GM19455 (cell line): ENCODE data around the gene PCK1.

Experiments used
- ATAC-seq: cut with Tn5 transposase; IDR thresholded peaks from one replicate; pipeline ENCODE4 v1.9.1; 2021; ENCODE audit not compliant: unreplicated experiment

PCK1 gene

DNA sequence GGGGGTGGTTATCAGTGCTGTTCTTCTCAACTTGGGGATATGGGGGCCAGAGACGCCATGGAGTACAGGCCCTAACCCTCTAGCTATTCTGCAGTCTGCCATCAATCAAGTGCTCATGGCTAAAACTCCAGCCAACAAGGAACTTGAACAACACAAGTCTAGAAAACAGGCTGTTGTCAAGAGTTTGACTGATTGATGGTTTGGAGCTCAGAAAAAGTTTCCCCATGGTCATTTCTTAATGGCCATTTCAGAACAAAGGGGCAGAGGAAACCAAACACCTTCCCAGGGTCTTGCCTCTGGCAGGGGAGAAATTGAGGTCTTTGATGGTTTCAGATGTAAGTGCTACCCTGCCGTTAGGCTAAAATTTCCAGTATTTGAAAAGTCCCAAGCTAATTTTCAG, 15.1 kb downstream of the PCK1 start:
- ATAC-seq = no peak

DNA sequence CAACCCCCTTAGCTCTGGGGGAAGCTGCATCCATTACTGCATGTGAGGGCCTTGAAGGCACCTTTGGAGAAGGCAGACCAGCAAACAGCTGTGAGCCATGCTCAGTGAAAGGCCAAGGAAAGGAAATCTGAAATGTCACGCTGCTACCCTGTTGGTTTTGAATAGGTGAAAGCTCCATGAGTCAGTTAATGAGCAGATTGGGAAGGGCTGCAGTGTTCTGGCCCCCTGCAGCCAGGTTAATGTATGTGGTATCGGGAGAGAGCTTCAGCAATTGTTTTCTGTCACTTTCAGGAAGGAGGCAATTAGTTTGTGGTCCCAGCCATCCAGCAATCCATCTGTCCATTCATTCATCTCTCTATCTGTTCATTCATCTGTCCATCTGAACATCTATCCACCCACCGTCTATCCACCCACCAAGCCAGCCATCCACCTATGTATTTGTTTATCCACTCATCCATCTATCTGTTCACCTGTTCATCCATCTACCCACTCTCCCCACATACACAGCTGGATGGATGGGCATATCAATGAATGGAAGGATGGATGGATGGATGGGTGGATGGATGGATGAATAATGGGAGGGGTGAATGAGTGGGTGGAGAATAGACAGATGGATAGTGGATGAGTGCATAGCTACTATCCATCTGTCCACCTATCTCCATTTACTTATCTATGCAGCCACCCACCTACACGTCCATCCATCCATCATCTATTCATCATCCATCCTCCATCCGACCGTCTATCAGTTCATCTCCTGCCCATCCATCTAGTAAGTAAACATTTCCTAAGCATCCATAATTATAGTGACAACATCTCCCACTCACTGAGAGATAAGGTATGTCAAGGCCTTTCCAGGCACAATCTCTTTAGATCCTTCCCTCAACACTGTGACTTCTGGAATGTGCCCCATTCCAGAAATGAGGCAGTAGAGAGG, 16.0 kb downstream of the PCK1 start:
- no peak for ATAC-seq

DNA sequence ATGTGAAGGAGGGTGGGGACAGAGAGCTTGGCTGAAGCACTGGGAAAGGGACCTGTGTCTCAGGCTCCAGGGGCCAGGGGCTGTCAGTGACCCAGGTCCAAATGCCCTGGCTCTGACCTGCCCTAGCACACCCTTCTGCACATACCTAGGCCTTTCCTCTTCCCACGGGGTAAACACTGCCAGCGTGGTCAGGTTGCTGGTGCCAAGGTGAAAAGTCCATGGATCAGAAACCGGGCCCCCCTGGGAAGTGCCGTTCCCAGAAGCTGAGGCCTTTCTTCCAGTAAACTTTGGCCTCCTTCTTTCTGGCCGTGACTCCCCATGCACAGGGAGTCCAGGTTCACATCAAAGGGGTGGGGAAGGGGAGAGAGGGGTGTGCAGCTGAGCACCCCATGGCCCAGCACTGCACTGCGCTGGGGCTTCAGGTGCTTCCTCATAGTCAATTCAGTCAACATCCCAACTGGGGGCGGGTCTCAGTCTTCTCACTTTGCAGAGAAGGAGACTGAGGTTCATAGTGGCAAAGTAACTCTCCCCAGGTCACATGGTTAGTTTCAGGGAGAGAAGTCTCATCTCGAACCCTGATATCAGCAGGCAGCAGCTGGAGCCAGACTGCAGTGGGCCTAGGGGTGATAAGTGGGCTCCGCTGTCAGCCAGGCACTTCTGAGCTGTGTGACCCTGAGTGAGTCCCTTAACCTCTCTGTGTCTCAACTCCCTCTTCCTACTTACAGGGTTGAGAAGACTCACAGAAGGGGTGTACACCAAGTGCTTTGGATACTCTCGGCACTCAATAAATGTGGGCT, 17.0 kb downstream of the PCK1 start:
- ATAC-seq = no peak

DNA sequence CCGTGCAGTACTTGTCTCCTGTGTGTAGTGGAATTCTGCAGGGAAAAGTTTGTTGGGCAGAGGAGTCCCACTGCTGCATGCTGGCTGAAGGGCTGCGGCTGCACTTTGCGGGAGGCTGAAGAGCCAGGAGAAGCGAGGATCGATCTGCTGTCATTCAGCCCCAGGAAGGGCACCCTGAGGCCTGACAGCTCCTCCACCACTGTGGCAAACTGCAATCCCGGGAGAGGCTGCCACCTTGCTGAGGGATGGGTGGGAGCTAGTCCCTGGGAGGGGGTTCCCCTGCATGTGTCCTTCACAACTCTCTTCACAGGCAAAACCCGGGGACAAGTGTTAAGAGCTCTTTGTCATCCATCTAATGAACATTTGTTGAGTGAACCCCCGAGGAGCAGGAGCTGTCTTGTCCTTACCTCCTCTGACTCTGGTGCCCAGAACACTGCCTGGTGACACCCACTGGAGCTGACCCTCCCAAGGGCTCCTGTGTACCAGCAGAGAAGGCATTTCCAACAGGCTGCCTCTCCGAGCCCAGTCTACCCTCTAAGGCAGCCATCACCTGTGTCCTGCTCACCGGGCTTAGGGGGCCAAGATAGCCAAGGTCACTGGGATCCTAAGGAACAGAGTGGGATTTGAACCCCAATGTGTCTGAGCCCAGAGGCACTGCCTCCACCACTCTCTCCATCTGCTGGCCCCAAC, 17.7 kb downstream of the PCK1 start:
- ATAC-seq = no peak

DNA sequence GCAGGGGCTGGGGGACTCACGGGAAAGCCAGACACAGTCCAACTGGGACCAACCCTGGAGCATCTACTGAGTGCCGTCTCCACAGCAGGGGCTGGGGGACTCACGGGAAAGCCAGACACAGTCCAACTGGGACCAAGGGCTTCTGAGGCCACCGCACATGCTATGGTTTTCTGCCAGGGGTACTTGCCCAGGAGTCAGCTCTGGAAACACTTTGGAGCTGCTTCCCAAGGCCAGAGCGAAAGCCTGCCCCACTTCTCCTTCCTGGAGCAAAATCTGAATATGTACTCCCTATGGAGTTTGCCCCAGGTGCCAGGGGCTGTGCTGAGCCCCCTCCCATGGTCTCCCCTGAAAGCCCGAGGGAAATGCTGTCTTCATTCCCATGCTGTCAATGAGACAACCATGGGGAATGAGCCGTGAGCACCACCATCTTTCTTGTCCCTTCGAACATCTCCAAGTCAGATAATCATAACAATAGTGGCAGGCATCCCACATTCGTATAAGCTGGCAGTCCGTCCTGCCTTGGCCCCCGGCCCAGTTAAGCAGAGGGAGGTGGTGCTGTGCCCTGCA, 18.5 kb downstream of the PCK1 start:
- ATAC-seq = no peak

DNA sequence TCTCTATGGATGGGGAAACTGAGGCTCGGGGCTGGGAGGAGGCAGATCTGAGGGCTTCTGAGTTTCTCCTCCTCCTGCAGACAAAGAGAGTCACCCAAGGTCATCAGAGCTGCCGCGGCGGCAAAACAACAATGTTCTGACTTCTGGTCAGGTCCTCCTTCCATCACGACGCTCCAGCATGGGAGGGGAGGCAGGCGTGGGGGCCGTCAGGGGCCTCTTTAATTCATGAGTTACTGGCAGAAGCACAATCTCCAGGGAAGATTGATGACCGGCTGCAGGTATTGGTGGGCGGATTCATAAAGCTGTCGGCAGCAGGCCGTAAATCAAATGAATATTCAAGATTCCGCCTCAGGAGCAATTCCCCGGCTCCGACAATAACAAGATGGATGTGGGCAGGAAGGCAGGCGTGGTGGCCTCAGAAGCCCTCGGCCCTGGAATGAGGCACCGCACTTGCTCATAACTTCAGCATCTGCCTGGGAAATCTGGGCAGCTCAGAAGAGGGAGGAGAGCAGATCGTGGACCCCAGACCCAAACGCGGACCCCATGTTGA, 19.1 kb downstream of the PCK1 start:
- no peak for ATAC-seq

DNA sequence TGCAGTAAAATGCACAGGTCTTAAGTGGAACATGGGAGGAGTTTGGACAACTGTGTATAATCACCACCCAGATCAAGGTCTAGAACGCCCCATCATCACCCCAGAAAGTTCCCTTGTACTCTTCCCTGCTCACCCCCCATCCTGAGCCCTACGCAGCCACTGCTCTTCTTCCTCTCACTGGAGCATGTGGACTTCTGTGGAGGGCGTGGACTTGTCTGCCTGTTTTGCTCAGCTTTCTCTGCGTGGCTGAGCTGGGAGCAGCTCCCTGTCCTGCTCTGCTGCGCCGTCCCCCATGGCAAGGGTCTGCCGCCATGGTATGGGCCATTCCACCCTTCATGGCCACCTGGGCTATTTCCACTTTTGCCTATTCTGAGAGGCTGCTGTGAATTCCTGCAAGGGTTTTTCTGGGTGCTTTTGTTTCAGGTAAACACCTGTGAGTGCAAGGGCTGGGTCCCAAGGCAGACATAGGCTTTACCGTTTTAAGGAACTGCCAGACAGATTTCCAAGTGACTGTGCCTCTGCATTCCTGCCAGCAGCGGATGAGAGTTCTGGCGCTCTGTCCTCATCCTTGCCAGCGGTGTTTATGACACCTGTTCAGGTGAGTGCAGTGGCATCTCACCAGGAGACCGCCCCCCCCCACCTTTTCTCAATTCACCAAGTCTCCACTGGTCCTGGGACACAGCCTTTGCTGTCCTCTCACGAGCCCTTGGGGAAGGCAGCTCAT, 19.7 kb downstream of the PCK1 start:
- ATAC-seq = no peak

DNA sequence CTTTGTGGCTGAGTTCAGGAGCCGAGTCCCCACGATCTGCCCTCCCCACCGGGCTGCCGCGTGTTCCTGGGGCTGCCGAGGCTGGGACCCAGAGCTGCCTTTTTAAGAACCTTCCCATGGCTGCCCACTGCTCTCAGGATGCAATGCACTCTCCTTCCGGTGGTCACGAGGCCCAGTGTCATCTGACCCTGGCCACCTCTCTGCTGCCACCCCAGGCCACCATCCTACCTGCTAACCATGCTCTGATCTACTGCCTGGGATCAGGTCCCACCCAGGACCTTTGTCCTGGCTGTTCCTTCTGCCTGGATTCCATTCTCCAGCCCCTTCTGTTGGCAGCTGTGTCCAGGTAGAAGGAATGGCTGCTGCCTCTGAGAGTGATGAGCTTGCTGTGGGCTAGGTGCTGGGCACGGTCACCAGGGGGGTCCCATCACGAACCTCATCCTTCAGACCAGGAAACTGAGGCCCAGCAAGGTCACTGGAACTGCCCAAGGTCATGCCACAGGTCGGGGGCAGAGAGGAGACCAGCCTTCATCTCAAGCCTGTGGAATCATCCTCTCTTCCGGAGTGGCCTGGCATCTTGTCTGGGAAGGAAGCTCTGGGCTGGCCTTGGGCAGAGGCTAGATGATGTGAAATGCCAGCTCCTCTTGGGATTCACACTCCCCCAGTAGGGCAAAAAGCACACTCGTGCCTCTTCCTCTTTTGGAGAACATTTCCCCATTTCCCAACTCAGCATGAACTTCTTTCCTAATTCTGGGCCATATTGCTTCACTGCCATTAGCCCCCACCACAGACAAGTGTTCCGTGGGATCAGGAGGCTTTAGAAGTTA, 20.5 kb downstream of the PCK1 start:
- ATAC-seq = no peak

DNA sequence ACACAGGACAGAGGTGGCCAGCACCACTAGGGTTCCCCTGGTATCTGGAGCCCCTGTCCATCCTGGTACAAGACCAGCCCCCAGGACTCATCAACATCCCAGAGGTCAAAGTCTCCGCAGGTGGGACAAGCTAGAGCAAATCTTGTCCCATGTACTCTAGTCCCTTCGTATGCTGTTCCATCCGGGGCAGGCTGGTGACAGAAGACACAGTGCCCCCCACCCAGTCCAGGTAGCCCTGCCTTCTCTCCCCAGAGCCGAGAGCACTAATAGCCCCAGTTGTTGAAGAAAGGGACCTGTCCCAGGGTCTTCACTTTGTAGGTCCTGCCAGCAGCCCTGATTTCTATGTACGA, 21.1 kb downstream of the PCK1 start:
- no peak for ATAC-seq

DNA sequence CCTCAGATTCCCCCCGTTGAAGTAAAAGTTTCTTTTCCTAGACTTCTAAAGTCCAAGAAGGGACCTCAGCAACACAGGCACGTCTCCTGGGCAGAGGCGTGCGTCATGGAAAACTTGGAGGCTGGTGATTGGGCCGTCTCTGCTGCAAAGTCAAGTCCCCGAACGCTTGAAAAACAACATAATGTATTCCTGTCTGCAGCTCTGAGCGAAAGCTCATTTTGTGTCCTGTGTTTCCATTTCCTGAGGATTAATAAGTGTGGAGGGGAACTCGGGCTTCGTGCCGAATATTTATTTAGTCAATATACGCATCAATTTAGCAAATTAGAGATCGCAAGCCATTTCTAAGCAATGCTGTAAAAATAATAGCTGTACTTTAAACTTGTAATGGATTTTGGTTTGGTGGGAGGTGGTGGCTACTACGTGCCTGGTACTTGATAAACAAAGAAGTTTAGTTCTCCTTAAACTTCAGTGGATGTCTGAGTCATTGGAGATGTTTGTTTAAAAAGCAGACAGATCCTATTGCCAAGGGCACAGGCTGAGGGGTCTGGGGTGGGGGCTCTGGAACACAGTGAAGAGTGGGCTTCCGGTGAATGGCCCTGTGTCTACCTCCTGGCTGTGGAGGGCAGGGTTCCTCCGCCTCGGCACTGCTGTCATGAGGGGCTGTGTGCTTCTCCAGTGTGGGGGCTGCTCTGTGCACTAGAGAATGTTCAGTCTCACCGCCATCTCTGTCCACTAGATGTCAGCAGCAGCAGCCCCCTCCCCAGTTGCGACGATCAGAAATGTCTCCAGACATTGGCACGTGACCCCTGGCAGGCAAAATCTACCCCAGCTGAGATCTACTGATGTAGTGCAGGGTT, 21.8 kb downstream of the PCK1 start:
- no peak for ATAC-seq

DNA sequence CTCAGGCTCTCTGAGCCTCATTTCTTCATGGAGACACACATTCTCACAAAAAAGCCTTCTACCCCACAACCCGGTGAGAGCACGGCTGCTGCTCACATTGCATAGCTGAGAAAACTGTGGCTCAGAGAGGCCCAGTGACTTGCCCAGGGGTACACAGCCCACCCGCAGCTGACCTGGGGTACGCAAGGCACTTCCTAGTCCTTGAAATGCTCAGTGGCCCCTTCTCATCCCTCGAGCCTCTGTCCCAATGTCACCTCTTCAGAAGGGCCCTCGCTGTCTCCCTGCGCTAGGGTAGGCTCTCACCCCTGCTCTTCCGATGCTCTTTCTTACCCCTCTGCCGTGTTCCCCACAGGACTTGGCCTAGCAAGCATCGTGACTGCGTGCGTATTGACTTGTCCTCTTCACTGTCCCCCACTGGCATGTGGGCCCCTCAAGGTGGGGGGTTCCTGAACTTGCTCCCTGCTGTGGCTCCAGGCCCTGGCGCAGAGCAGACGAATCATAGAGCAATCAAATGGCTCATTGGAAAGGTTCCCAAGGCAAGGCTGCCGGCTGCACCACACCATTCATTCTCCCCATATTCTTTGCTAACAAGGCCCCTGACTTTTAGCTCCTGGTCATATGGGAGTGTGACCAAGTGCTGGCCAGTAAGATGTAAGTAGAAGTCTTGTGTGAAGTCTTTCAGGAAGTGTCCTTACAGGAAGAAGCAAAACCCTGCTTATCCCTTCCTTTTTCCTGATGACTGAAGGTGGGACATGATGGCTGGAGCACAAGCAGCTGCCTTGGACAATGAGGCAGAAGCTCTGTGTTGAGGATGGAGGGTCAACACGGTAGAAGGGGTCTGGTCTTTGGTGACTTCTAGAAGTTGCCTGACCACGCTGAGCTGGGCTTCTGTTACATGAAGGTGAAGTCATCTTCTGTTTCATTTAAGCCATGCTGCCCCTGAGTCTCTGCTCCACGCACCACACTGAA, 22.7 kb downstream of the PCK1 start:
- ATAC-seq = no peak

DNA sequence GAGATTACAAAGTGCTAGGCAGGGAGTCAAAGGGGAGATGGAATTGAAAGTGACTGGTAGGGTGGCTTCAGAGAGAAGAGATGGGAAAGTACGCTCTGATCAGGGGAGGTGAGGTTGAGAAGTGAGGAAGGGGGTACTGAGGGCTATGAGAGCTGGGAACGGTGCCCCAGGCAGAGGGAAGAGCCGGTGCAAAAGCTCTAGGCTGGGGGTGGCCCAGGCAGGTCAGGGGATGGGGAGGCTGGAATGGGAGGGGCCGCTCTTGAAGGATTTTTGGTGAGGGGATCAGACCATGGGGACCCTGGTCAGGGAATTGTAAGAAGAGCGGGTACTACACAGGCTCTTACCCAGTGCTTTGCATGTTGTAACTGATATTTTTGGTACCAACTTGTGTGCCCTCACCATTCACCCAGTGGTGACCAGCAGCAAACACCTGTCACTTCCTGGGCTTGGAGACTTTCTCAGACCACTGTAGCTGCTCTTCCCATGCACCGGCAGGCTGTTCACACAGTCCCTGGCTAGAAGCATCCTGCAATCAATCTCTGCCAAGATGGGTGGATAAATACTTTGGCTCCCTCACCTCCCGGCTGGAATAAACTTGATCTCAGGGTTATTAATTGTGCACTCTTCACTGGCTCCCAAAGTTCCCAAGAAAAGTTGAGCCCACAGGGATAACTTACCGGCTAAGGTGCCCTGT, 24.0 kb downstream of the PCK1 start:
- ATAC-seq = no peak

DNA sequence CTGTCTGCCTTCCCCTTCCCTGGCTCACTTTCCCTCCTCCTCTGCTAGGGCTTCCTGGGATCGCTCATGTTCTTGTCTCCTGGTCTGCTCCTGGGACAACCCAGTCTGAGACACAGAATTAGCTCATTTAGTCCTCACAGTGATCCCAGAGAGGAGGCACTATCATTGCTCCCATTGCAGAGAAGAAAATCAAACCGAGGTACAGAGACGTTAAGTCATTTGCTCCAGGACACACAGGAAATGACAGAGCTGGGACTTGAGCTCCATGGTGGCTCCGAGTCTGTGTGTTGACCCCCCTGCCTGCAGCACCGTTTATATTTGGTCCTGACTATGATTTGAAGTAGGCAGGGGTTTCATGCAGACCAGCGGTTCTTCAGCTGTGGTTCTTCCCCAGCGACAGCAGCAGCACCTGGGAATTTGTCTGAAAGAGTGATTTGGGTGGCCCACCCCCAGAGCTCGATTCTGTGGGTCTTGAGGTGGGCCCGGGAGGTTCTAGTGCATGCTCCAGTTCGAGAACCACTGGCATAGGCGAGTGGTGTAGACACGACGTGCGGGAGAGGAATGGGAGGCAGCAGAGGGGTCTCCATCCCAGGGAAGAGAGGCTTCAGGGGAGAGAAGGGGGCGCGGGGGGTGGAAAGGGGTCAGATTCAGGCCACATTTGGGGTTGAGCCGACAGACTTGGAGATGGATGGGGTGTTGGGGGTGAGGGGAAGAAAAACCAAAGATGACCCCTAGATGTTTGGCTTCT, 24.7 kb downstream of the PCK1 start:
- no peak for ATAC-seq

DNA sequence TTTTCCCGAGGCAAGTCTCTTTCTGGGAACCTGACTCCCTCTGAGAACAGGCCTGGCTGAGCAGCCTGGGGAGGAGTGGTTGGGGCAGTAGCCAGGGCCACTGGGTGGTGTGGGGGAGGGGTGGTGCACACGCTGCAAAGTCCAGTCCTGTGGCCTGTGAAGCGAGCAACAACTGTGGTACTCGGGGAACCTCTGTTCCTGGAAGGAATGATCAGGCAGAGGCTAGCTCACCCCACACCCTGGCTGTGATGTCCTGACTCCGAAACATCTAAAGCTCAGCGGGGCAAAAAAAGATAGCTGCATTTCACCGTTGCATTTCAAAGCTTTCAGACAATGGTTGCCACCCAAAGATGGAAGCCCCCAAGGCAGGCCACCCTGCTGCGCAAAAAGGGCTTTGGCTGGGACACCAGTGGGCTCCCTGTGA, 25.5 kb downstream of the PCK1 start:
- no peak for ATAC-seq

DNA sequence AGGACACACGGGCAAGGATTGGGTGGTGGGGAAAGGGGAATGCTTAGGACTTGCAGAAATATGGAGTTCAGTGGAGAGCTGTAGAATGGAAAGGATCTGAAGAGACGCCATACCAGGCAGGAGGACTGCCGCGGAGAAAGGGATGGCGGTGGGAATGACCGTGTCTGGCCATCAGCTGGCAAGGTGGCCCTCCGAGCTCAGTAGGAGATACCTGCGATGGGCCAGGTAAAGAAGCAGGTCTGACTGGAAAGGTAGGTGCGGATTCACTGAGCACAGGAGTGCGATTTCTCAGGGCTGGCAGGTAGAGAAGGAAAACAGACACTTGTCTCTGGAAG, 26.0 kb downstream of the PCK1 start:
- ATAC-seq = no peak

DNA sequence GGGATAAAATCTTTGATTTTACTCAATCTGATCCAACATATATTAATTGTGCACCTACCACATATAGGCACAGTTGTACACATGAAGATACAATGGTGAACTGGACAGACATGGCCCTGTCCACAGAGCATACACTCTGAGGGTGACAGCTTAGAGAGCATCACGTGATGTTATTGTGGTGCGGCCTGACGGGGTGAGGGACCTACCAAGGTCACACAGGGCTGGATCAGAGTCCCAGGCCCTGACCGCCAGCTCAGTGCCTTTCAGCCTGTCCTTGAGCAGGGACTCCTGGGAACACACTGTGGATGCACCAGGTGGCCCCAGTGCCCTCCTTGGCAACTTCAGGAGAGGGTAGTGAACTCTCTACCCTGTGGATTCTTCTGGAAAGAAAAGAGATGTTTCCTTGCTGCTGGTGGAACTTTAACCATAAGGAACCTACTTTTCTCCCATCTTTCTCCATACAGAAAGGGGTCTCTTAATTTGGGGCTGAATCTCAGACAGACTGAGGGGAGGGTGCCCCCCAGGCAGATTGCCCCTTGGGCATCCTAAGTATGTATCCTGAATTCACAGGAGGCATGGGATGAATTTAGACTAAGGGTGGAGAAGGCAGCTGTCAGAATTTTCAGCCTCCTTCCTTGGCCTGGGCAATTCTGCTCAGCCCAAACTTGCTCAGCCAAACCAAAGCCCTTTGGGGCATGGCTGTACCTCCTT, 26.5 kb downstream of the PCK1 start:
- ATAC-seq = no peak
